H1 (cell line): ENCODE data around the gene DNAAF8. TPM values are rescaled to one million over a fixed set of nuclear protein-coding genes. Genes with fewer than 3 reads are reported as not detected.

Source experiments
- CHD2 ChIP-seq: IDR thresholded peaks from 2 replicates; pipeline ENCODE4 v1.6.1; 2012; ENCODE audit warnings: low read length, improper control_type of control experiment
- FOSL1 ChIP-seq: IDR thresholded peaks from 2 replicates; pipeline ENCODE4 v1.6.1; 2011; ENCODE audit warnings: mild to moderate bottlenecking, low read depth, low read length, moderate library complexity; ENCODE audit not compliant: insufficient read depth
- POU5F1 ChIP-seq: IDR thresholded peaks from 2 replicates; pipeline ENCODE4 v1.6.1; 2011; ENCODE audit warnings: low read depth, mild to moderate bottlenecking, low read length, moderate library complexity
- SIN3A ChIP-seq, 2 experiments: IDR thresholded peaks in 1 of 2; conservative IDR thresholded peaks in 1 of 2; 2 replicates each; pipeline ENCODE4 v1.6.1; 2011 to 2012; ENCODE audit warnings: low read length in 2 of 2, improper control_type of control experiment in 1 of 2, low read depth in 1 of 2, mild to moderate bottlenecking in 1 of 2
- polyA plus RNA-seq, 7 experiments: library from polyadenylated mRNA; depleted of rRNA in 3 of 7; stranded (reverse) in 5 of 7; unstranded in 2 of 7; fragments of >200 nt in 5 of 7; fragments of 200-250 nt in 2 of 7; gene quantifications; 1 replicate in 5 of 7; 2 replicates in 1 of 7; 4 replicates in 1 of 7; pipeline versions ENCODE4 v1.2.1 to v1.2.3, GENCODE V29; 2011 to 2013; ENCODE audit warnings: missing spikeins in 2 of 7, mixed read lengths in 2 of 7
- total RNA-seq: library from RNA; stranded (reverse); fragmentation: NEBNext Ultra II Directional; extraction: Animal tissue kit (Norgen Biotek cat#: 25700); gene quantifications from 2 replicates; pipeline ENCODE4 v1.2.1, GENCODE V29; 2021
- TF ChIP-seq, protein P1 (sequence below): fragments of 300-600 bp; sonication (generic); IDR thresholded peaks from 2 replicates; pipeline ENCODE4 v1.7.1; 2012; ENCODE audit warnings: low read length, moderate library complexity, mild to moderate bottlenecking, inconsistent platforms; ENCODE audit not compliant: insufficient replicate concordance

DNAAF8 gene
- total and polyA plus RNA-seq, 2 of the 8 experiments (the other 6 are each of a cell fraction or from before 2014, with no cell fraction given) = 0.39 TPM; not detected in 1

DNA sequence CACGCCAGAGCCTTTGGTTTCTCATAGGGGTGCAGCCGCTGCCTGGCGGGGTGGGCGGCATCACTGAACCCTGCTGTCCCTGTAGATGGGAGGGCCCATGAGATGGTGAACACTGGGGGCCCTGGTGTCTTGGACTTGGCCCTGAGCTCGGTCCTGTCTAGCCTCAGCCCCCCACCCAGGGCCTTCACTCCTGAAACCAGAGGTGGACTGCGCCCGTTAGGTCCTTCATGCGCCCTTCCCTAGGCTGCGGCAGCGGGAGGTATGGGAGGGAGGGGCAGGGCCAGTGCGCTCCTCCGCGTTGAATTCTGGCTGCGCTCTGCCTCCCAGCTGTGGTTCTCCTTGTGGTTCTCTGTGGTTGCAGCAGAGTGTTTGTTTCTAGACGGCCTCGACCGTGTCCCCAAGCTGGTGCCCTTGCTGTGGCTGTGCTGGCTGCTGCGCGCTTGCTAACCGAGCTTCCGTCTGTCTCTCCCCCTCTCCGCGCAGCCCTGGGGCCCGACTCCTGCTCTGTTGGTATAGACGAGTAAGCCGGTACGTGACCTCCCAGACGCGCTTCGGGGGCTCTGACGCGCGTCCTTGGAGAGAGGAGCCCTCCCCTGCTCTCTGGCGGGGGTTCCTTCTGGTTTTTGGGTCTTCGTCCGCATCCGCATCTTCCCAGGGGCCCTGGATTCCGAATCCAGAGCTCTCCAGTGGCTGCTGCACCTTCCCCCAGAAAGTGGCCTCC lies 48.4 kb upstream of the DNAAF8 start (continued):
- TF ChIP-seq, protein P1, sequence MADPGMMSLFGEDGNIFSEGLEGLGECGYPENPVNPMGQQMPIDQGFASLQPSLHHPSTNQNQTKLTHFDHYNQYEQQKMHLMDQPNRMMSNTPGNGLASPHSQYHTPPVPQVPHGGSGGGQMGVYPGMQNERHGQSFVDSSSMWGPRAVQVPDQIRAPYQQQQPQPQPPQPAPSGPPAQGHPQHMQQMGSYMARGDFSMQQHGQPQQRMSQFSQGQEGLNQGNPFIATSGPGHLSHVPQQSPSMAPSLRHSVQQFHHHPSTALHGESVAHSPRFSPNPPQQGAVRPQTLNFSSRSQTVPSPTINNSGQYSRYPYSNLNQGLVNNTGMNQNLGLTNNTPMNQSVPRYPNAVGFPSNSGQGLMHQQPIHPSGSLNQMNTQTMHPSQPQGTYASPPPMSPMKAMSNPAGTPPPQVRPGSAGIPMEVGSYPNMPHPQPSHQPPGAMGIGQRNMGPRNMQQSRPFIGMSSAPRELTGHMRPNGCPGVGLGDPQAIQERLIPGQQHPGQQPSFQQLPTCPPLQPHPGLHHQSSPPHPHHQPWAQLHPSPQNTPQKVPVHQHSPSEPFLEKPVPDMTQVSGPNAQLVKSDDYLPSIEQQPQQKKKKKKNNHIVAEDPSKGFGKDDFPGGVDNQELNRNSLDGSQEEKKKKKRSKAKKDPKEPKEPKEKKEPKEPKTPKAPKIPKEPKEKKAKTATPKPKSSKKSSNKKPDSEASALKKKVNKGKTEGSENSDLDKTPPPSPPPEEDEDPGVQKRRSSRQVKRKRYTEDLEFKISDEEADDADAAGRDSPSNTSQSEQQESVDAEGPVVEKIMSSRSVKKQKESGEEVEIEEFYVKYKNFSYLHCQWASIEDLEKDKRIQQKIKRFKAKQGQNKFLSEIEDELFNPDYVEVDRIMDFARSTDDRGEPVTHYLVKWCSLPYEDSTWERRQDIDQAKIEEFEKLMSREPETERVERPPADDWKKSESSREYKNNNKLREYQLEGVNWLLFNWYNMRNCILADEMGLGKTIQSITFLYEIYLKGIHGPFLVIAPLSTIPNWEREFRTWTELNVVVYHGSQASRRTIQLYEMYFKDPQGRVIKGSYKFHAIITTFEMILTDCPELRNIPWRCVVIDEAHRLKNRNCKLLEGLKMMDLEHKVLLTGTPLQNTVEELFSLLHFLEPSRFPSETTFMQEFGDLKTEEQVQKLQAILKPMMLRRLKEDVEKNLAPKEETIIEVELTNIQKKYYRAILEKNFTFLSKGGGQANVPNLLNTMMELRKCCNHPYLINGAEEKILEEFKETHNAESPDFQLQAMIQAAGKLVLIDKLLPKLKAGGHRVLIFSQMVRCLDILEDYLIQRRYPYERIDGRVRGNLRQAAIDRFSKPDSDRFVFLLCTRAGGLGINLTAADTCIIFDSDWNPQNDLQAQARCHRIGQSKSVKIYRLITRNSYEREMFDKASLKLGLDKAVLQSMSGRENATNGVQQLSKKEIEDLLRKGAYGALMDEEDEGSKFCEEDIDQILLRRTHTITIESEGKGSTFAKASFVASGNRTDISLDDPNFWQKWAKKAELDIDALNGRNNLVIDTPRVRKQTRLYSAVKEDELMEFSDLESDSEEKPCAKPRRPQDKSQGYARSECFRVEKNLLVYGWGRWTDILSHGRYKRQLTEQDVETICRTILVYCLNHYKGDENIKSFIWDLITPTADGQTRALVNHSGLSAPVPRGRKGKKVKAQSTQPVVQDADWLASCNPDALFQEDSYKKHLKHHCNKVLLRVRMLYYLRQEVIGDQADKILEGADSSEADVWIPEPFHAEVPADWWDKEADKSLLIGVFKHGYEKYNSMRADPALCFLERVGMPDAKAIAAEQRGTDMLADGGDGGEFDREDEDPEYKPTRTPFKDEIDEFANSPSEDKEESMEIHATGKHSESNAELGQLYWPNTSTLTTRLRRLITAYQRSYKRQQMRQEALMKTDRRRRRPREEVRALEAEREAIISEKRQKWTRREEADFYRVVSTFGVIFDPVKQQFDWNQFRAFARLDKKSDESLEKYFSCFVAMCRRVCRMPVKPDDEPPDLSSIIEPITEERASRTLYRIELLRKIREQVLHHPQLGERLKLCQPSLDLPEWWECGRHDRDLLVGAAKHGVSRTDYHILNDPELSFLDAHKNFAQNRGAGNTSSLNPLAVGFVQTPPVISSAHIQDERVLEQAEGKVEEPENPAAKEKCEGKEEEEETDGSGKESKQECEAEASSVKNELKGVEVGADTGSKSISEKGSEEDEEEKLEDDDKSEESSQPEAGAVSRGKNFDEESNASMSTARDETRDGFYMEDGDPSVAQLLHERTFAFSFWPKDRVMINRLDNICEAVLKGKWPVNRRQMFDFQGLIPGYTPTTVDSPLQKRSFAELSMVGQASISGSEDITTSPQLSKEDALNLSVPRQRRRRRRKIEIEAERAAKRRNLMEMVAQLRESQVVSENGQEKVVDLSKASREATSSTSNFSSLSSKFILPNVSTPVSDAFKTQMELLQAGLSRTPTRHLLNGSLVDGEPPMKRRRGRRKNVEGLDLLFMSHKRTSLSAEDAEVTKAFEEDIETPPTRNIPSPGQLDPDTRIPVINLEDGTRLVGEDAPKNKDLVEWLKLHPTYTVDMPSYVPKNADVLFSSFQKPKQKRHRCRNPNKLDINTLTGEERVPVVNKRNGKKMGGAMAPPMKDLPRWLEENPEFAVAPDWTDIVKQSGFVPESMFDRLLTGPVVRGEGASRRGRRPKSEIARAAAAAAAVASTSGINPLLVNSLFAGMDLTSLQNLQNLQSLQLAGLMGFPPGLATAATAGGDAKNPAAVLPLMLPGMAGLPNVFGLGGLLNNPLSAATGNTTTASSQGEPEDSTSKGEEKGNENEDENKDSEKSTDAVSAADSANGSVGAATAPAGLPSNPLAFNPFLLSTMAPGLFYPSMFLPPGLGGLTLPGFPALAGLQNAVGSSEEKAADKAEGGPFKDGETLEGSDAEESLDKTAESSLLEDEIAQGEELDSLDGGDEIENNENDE = no peak
- TF ChIP-seq FOSL1 (no peak), POU5F1 (no peak), CHD2 (no peak), SIN3A (conservative IDR thresholded peaks at IDR 0.05 in 1 of 2, IDR thresholded peaks at IDR 0.05 in 1 of 2; ENCODE audit: low read depth in 1 of 2, low read length in 2 of 2) (no peak)
- TF ChIP-seq, all 59 proteins: peak for 0
